Spinal cord (tissue), 10 donors: ENCODE data around the gene BTF3L4. TPM values are rescaled to one million over a fixed set of nuclear protein-coding genes. Genes with fewer than 3 reads are reported as not detected.
"Not testable (repeated sequence)": the region's sequence is repeated elsewhere in the genome, so short reads cannot be mapped to it uniquely, and the experiment has no call there.

Source experiments
- DNase-seq, 6 donors: peaks; one replicate each; pipeline versions ENCODE4 v3.0.0 to v3.0.0-alpha.2; 2013 to 2015; ENCODE audit warnings: low spot score in 6 of 6, low read depth in 4 of 6
- H3K27ac ChIP-seq: one replicate; pipeline ENCODE4 v1.5.1; 2013; ENCODE audit warnings: low read depth, low read length, control low read depth
- H3K27me3 ChIP-seq: one replicate; pipeline ENCODE4 v1.6.1; 2013; ENCODE audit warnings: low read length; ENCODE audit not compliant: control insufficient read depth, insufficient read depth
- H3K36me3 ChIP-seq: one replicate; pipeline ENCODE4 v1.6.1; 2013; ENCODE audit warnings: low read length; ENCODE audit not compliant: control insufficient read depth, insufficient read depth
- H3K4me1 ChIP-seq: one replicate; pipeline ENCODE4 v1.6.1; 2013; ENCODE audit warnings: low read length; ENCODE audit not compliant: control insufficient read depth, insufficient read depth
- H3K4me3 ChIP-seq: one replicate; pipeline ENCODE4 v1.5.1; 2013; ENCODE audit warnings: low read depth, low read length, control low read depth
- H3K9me3 ChIP-seq: one replicate; pipeline ENCODE4 v1.6.1; 2013; ENCODE audit warnings: low read length; ENCODE audit not compliant: control insufficient read depth, insufficient read depth
- WGBS: methylation state at CpG from one replicate; pipeline ENCODE4 v1.1.5; 2013; ENCODE audit warnings: missing lambda C conversion rate; ENCODE audit not compliant: insufficient coverage; 5-methylcytosine and 5-hydroxymethylcytosine counted together
- polyA plus RNA-seq, 2 donors: library from polyadenylated mRNA; unstranded; fragments of 120-200 nt; gene quantifications; one replicate each; pipeline ENCODE4 v1.2.1, GENCODE V29; 2013; ENCODE audit not compliant: insufficient read length in 2 of 2
- total RNA-seq, 2 donors: library from RNA; depleted of rRNA in 1 of 2; stranded (reverse); fragments of 120-200 nt in 1 of 2; fragments of >200 nt in 1 of 2; gene quantifications; one replicate each; pipeline versions ENCODE4 v1.2.3 to v1.2.4, GENCODE V29; 2013 to 2014
- donor health status: healthy.

Gene BTF3L4
- total and polyA plus RNA-seq, 4 donors: 61.6 to 106 (median 84.8) TPM

- Histone ChIP-seq H3K4me1 (peaks cover 4% of the 10 kb centered on the region), H3K36me3 (peaks cover 44% of the 10 kb centered on the region), H3K27ac (no peak overlapping the region), H3K4me3 (no peak overlapping the region), H3K9me3 (no peaks in the 10 kb centered on the region), H3K27me3 (no peaks in the 10 kb centered on the region)
- 95% methylated on average over 2 of the region's 2 CpGs for WGBS
- DNase-seq: no peak
Observed at GRCh38 chr1:52063192-52063591, 7.1 kb downstream of the BTF3L4 start.

GRCh38 chr1:52070704-52071103 is 14.6 kb downstream of the BTF3L4 start:
- peaks cover 22% of the 10 kb centered on the region for H3K36me3 ChIP-seq
- H3K9me3 ChIP-seq: no peaks in the 10 kb centered on the region
- no peak overlapping the region for H3K27ac ChIP-seq
- no peaks in the 10 kb centered on the region for H3K4me1 ChIP-seq
- no peak overlapping the region for H3K4me3 ChIP-seq
- 100% methylated on average over 1 of the region's 4 CpGs for WGBS
- no peaks in the 10 kb centered on the region for H3K27me3 ChIP-seq
- DNase-seq: no peak

GRCh38 chr1:52072291-52072690 is 16.2 kb downstream of the BTF3L4 start:
- Histone ChIP-seq H3K27me3 (no peaks in the 10 kb centered on the region), H3K9me3 (no peaks in the 10 kb centered on the region), H3K27ac (no peak overlapping the region), H3K36me3 (peaks cover 16% of the 10 kb centered on the region), H3K4me1 (no peaks in the 10 kb centered on the region), H3K4me3 (no peak overlapping the region)
- WGBS: 100% methylated on average over 3 of the region's 6 CpGs
- DNase-seq: no peak

- not testable (repeated sequence) for H3K4me3 ChIP-seq, H3K4me1 ChIP-seq, H3K9me3 ChIP-seq, DNase-seq, H3K27ac ChIP-seq, H3K27me3 ChIP-seq
- peaks cover 17% of the 10 kb centered on the region for H3K36me3 ChIP-seq
- 100% methylated on average over 1 of the region's 6 CpGs for WGBS
Observed at GRCh38 chr1:52077277-52077676, 21.2 kb downstream of the BTF3L4 start.

GRCh38 chr1:52080014-52080415 is 23.9 kb downstream of the BTF3L4 start:
- Histone ChIP-seq H3K36me3 (peaks cover 12% of the 10 kb centered on the region), H3K27ac (no peak overlapping the region), H3K4me3 (no peak overlapping the region), H3K4me1 (no peaks in the 10 kb centered on the region), H3K27me3 (no peaks in the 10 kb centered on the region), H3K9me3 (no peaks in the 10 kb centered on the region)
- DNase-seq: no peak
- 74% methylated on average over 2 of the region's 3 CpGs for WGBS

- not testable (repeated sequence) for H3K27ac ChIP-seq, H3K36me3 ChIP-seq, H3K4me1 ChIP-seq, H3K4me3 ChIP-seq, H3K27me3 ChIP-seq, DNase-seq, H3K9me3 ChIP-seq
Observed at GRCh38 chr1:52087892-52088291, 31.8 kb downstream of the BTF3L4 start.

GRCh38 chr1:52094300-52094699 is 38.2 kb downstream of the BTF3L4 start:
- H3K27ac ChIP-seq, DNase-seq, H3K36me3 ChIP-seq, H3K4me1 ChIP-seq, H3K9me3 ChIP-seq, H3K4me3 ChIP-seq, H3K27me3 ChIP-seq: not testable (repeated sequence)
- 94% methylated on average over 6 of the region's 7 CpGs for WGBS

GRCh38 chr1:52096216-52096615 is 40.1 kb downstream of the BTF3L4 start:
- peaks cover 5% of the 10 kb centered on the region for H3K36me3 ChIP-seq
- no peak overlapping the region for H3K27ac ChIP-seq
- no peak overlapping the region for H3K4me3 ChIP-seq
- no CpG with 5 or more reads among the region's 8 CpGs for WGBS
- no peaks in the 10 kb centered on the region for H3K9me3 ChIP-seq
- DNase-seq: no peak
- H3K27me3 ChIP-seq: no peaks in the 10 kb centered on the region
- no peaks in the 10 kb centered on the region for H3K4me1 ChIP-seq

- DNase-seq: peak in 1 of 6 donors; percentile 7
- 29% methylated on average over 6 of the region's 8 CpGs for WGBS
- no peak overlapping the region for H3K27ac ChIP-seq
Observed at GRCh38 chr1:52098139-52098871, 42.2 kb downstream of the BTF3L4 start.

GRCh38 chr1:52102336-52103013 is 46.4 kb downstream of the BTF3L4 start:
- Histone ChIP-seq H3K4me1 (no peaks in the 10 kb centered on the region), H3K36me3 (no peaks in the 10 kb centered on the region), H3K4me3 (no peak overlapping the region), H3K9me3 (no peaks in the 10 kb centered on the region), H3K27ac (no peak overlapping the region), H3K27me3 (no peaks in the 10 kb centered on the region)
- no peak for DNase-seq
- no CpG with 5 or more reads among the region's 1 CpG for WGBS

More at GRCh38 chr1:52098139-52098871, 42.2 kb downstream of the BTF3L4 start:
- H3K36me3 ChIP-seq: no peaks in the 10 kb centered on the region
- no peak overlapping the region for H3K4me3 ChIP-seq
- H3K4me1 ChIP-seq: no peaks in the 10 kb centered on the region
- no peaks in the 10 kb centered on the region for H3K27me3 ChIP-seq
- no peaks in the 10 kb centered on the region for H3K9me3 ChIP-seq
